A549 (cell line): ENCODE measurements around the gene PLEKHD1.

ENCODE experiments used
- BHLHE40 ChIP-seq: IDR thresholded peaks from 2 replicates; pipeline ENCODE4 v1.6.1; 2012; ENCODE audit warnings: low read depth, low read length, inconsistent platforms
- ELK1 ChIP-seq: fragments of 150-350 bp; IDR thresholded peaks from 2 replicates; pipeline ENCODE4 v1.6.1; 2014; ENCODE audit warnings: low read depth, mild to moderate bottlenecking, low read length
- EP300 ChIP-seq, 2 experiments: fragments of >200 bp; sonication (Bioruptor Twin); formaldehyde crosslinking; IDR thresholded peaks; 2 replicates in 1 of 2; 3 replicates in 1 of 2; pipeline ENCODE4 v1.6.1; 2016 to 2017
- KDM1A ChIP-seq: fragments of 200-600 bp; sonication (generic); IDR thresholded peaks from 2 replicates; pipeline ENCODE4 v1.6.1; 2016; ENCODE audit warnings: low read depth, mild to moderate bottlenecking
- MAX ChIP-seq: IDR thresholded peaks from 2 replicates; pipeline ENCODE4 v1.6.1; 2012
- RAD21 ChIP-seq, 2 experiments: fragments of >200 bp in 1 of 2; sonication (Bioruptor Twin) in 1 of 2; formaldehyde crosslinking in 1 of 2; IDR thresholded peaks in 1 of 2; conservative IDR thresholded peaks in 1 of 2; 2 replicates in 1 of 2; 3 replicates in 1 of 2; pipeline ENCODE4 v1.6.1; 2012 to 2018; ENCODE audit warnings: inconsistent platforms in 1 of 2
- REST ChIP-seq: fragments of 200-600 bp; sonication (generic); IDR thresholded peaks from 2 replicates; pipeline ENCODE4 v1.6.1; 2016; ENCODE audit warnings: antibody characterized with exemption, mild to moderate bottlenecking, moderate library complexity
- RFX5 ChIP-seq: fragments of 450-650 bp; IDR thresholded peaks from 2 replicates; pipeline ENCODE4 v1.7.1; 2014; ENCODE audit warnings: antibody characterized with exemption, mild to moderate bottlenecking, moderate library complexity
- TF ChIP-seq, protein P1 (sequence below): fragments of >200 bp; sonication (Bioruptor Twin); formaldehyde crosslinking; IDR thresholded peaks from 3 replicates; pipeline ENCODE4 v1.5.1; 2016
- TF ChIP-seq, protein P2 (sequence below): fragments of 450-650 bp; IDR thresholded peaks from 2 replicates; pipeline ENCODE4 v1.6.1; 2014; ENCODE audit warnings: antibody characterized with exemption

DNA sequence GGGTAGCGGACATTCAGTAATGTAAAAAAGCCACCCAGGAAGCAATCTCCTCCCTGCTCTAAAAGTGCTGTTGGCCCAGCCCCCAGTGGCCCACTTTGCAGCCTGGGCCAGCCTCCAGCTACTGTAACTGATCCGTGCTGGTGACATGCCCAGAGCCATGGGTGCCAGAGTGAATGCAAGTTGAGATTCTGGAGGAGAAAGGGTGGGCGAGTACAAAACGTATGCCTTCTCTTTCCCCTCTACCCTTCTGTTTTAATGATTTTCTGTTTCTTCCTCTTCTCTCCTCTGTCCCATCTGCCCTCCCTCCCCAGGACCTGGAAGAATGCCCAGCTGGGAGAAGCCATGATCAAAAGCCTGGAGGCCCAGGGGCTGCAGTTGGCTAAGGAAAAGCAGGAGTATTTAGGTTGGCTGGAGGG is 16.9 kb downstream of the PLEKHD1 start:
- TF ChIP-seq, protein P1, sequence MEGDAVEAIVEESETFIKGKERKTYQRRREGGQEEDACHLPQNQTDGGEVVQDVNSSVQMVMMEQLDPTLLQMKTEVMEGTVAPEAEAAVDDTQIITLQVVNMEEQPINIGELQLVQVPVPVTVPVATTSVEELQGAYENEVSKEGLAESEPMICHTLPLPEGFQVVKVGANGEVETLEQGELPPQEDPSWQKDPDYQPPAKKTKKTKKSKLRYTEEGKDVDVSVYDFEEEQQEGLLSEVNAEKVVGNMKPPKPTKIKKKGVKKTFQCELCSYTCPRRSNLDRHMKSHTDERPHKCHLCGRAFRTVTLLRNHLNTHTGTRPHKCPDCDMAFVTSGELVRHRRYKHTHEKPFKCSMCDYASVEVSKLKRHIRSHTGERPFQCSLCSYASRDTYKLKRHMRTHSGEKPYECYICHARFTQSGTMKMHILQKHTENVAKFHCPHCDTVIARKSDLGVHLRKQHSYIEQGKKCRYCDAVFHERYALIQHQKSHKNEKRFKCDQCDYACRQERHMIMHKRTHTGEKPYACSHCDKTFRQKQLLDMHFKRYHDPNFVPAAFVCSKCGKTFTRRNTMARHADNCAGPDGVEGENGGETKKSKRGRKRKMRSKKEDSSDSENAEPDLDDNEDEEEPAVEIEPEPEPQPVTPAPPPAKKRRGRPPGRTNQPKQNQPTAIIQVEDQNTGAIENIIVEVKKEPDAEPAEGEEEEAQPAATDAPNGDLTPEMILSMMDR: no peak
- TF ChIP-seq BHLHE40: no peak
- TF ChIP-seq REST: no peak
- TF ChIP-seq, protein P2, sequence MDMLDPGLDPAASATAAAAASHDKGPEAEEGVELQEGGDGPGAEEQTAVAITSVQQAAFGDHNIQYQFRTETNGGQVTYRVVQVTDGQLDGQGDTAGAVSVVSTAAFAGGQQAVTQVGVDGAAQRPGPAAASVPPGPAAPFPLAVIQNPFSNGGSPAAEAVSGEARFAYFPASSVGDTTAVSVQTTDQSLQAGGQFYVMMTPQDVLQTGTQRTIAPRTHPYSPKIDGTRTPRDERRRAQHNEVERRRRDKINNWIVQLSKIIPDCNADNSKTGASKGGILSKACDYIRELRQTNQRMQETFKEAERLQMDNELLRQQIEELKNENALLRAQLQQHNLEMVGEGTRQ: no peak
- TF ChIP-seq KDM1A: no peak
- no peak for TF ChIP-seq MAX
- no peak for TF ChIP-seq RAD21 (conservative IDR thresholded peaks at IDR 0.05 in 1 of 2, IDR thresholded peaks at IDR 0.05 in 1 of 2)
- no peak for TF ChIP-seq EP300 (IDR thresholded peaks at IDR 0.05)
- no peak for TF ChIP-seq RFX5
- no peak for TF ChIP-seq ELK1
